BJ (cell line): ENCODE data around the gene CD207. TPM values are rescaled to one million over a fixed set of nuclear protein-coding genes. Genes with fewer than 3 reads are reported as not detected.
A peak's percentile ranks its signal among the peaks of the same experiment; 100 is the strongest.
"Not testable (repeated sequence)": the region's sequence is repeated elsewhere in the genome, so short reads cannot be mapped to it uniquely, and the experiment has no call there.

Experiments
- CTCF ChIA-PET: fragments of 350-600 bp; formaldehyde crosslinking; extraction: SDS; loops from one replicate; lab custom pipeline; 2021; ENCODE audit warnings: antibody characterized with exemption, inconsistent platforms; lab: Yijun Ruan, JAX
- POLR2A ChIA-PET: fragments of 300-600 bp; sonication (Branson Sonifier 250); formaldehyde crosslinking; extraction: SDS; loops from one replicate; lab custom pipeline; 2021; ENCODE audit warnings: antibody characterized with exemption; lab: Charles Lee
- DNase-seq: peaks from one replicate; pipeline ENCODE4 v3.0.0-alpha.2; 2011; ENCODE audit warnings: low read depth
- H3K27me3 ChIP-seq: 2 replicates; pipeline ENCODE4 v1.6.0; 2011; ENCODE audit warnings: low read length; ENCODE audit not compliant: control insufficient read depth, insufficient read depth
- H3K36me3 ChIP-seq: 2 replicates; pipeline ENCODE4 v1.5.1; 2011; ENCODE audit warnings: low read length; ENCODE audit not compliant: control insufficient read depth, insufficient read depth
- H3K4me3 ChIP-seq: 2 replicates; pipeline ENCODE4 v1.5.1; 2011; ENCODE audit warnings: low read depth, mild to moderate bottlenecking, control low read depth, low read length
- polyA minus RNA-seq: library from RNA; depleted of rRNA, polyadenylated mRNA; stranded (reverse); fragments of >200 nt; gene quantifications from 2 replicates; pipeline ENCODE4 v1.2.3, GENCODE V29; 2011; rRNA and poly(A)+ RNA removed
- polyA plus RNA-seq: library from polyadenylated mRNA; depleted of rRNA; stranded (reverse); fragments of >200 nt; gene quantifications from 2 replicates; pipeline ENCODE4 v1.2.3, GENCODE V29; 2011; rRNA removed
- TF ChIP-seq, protein P1 (sequence below): IDR thresholded peaks from 2 replicates; pipeline ENCODE4 v1.5.1; 2011; ENCODE audit warnings: low read depth, mild to moderate bottlenecking, control low read depth, inconsistent platforms, low read length, moderate library complexity; ENCODE audit not compliant: insufficient read depth

CD207 gene
- polyA plus RNA-seq (not detected in 2 replicates), polyA minus RNA-seq (not detected in 2 replicates)

DNA sequence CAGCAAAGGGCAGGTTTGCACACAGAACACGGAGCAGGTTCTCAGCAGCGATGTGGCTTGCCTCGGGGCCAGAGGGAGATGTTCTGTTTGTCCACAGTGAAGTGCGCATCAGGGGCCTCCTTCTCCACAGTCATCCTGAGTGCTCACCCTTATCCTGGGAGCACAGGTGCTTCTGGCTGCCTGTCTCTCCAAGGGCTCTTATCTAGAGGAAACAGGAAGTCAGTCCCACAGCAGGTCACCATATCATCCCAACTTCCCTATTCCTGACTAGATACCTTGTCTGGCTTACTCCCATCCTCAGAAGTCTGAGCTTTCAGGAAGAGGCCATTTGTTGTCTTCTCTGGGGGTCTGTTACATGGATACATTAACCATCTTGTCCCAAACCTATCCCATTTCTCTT, at the start of gene CD207:
Gene CD207, minus strand, starts transcription at position 174 of the 400 bp plus-strand sequence. Its CDS starts 40 bp downstream, at position 134.
- H3K4me3 ChIP-seq: no peak within 1 kb of the TSS
- peaks cover 2% of the 10 kb centered on the region for H3K27me3 ChIP-seq
- POLR2A ChIA-PET: no interaction called here
- CTCF ChIA-PET: no interaction called here
- DNase-seq: no peak
- TF ChIP-seq, protein P1, sequence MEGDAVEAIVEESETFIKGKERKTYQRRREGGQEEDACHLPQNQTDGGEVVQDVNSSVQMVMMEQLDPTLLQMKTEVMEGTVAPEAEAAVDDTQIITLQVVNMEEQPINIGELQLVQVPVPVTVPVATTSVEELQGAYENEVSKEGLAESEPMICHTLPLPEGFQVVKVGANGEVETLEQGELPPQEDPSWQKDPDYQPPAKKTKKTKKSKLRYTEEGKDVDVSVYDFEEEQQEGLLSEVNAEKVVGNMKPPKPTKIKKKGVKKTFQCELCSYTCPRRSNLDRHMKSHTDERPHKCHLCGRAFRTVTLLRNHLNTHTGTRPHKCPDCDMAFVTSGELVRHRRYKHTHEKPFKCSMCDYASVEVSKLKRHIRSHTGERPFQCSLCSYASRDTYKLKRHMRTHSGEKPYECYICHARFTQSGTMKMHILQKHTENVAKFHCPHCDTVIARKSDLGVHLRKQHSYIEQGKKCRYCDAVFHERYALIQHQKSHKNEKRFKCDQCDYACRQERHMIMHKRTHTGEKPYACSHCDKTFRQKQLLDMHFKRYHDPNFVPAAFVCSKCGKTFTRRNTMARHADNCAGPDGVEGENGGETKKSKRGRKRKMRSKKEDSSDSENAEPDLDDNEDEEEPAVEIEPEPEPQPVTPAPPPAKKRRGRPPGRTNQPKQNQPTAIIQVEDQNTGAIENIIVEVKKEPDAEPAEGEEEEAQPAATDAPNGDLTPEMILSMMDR: no peak
- no peaks in the 10 kb centered on the region for H3K36me3 ChIP-seq

DNA sequence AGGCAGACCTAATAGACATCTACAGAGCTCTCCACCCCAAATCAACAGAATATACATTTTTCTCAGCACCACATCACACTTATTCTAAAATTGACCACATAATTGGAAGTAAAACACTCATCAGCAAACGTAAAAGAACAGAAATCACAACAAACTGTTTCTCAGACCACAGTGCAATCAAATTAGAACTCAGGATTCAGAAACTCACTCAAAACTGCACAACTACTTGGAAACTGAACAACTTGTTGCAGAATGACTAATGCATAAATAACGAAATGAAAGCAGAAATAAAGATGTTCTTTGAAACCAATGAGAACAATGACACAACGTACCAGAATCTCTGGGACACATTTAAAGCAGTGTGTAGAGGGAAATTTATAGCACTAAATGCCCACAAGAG, 42.9 kb upstream of the CD207 start:
- POLR2A ChIA-PET, H3K4me3 ChIP-seq, H3K36me3 ChIP-seq, DNase-seq: not testable (repeated sequence)
- CTCF ChIA-PET: interaction anchor here (1.6 to 3.0 kb wide), 3 partner anchors 7 to 71 kb away, joined by 3 to 13 read pairs (median 6); no protein-coding TSS in a partner anchor
- H3K27me3 ChIP-seq: peaks cover 12% of the 10 kb centered on the region

DNA sequence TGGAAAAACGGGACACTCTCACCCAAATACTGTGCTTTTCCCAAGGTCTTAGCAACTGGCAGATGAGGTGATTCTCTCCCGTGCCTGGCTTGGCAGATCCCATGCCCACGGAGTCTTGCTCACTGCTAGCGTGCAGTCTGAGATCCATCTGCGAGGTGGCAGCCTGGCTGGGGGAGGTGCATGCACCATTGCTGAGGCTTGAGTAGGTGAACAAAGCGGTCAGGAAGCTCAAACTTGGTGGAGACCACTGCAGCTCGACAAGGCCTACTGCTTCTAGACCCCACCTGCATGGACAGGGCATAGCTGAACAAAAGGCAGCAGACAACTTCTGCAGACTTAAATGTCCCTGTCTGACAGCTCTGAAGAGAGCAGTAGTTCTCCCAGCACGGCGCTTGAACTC, 40.5 kb upstream of the CD207 start:
- not testable (repeated sequence) for H3K4me3 ChIP-seq, H3K27me3 ChIP-seq, DNase-seq, H3K36me3 ChIP-seq
- ChIA-PET CTCF (interaction anchor here (0.6 to 17.9 kb wide), 4 partner anchors 15 to 102 kb away, joined by 3 to 327 read pairs (median 3); no protein-coding TSS in a partner anchor), POLR2A (interaction anchor here (0.6 kb wide), 1 partner anchor 628 kb away, joined by 8 read pairs; no protein-coding TSS in a partner anchor)

DNA sequence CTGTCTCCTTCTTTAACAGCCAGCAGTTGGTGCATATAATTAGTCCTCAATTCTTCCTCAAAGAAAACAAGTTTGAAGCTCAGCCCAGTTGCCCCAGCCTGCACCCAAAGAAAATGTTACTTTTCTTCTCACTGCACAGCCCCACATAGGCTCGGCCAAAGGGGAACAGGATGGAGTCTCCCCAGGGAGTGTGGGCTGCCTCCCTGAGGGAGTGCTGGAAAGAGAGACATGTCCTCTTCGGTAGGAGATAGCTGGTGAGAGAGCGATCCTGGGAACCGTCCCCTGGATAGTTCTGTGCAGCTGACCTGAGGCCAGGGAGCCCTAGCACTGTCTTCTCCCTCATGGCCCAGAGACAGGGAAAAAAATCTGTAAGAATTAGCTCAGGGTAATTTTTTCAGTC, 37.9 kb upstream of the CD207 start:
- ChIA-PET POLR2A (no interaction called here), CTCF (interaction anchor here (0.6 to 17.9 kb wide), 7 partner anchors 12 to 569 kb away, joined by 3 to 327 read pairs (median 12); no protein-coding TSS in a partner anchor)
- Histone ChIP-seq H3K4me3 (no peak overlapping the region), H3K36me3 (no peaks in the 10 kb centered on the region), H3K27me3 (peaks cover 12% of the 10 kb centered on the region)
- DNase-seq: no peak
- TF ChIP-seq, protein P1: no peak

DNA sequence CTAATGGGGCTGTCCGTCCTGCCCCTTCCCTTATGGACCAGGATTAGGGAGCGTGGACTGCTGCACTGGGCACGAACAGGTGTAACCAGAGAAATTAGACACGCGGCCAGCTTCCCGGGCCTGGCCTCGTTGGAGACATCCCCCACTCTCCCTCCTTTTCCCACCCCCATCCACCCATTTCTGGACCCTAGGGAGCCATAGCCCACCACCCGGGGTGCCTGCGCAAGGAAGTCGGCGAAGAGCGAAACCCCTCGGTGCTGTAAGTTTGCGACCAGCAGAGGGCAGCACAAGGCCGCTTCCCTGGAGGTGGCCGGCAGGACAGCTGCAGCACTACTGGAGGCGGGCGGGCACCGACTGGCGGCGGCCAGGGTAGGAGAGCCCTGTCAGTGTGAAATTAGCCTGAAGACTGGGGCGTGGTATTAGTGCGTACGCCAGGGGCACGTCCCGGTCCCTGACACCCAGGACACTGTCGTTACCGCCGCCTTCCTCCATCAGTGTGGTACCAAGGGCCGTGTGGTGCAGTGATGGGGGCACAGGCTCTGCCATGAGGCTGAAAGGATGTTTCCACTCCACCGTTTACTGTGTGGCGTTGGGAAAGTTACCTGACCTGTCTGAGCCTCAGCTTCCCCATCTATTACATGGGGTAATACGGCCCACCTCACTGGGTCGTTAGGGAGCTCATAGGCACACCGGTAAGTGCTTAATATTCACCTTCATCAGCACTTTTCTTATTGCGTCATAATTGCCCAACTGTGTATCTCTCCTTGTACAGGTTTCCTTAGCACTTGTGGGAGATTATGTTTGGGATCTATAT, 36.0 kb upstream of the CD207 start:
- CTCF ChIA-PET: interaction anchor here (0.6 to 17.9 kb wide), 39 partner anchors 7 to 567 kb away, joined by 3 to 327 read pairs (median 6); partner anchors contain the start of genes ANKRD53 and NAGK
- DNase-seq: no peak
- Histone ChIP-seq H3K27me3 (peaks cover 12% of the 10 kb centered on the region), H3K4me3 (no peak overlapping the region), H3K36me3 (no peaks in the 10 kb centered on the region)
- TF ChIP-seq, protein P1: peak; percentile 95
- POLR2A ChIA-PET: interaction anchor here (0.6 kb wide), 1 partner anchor 801 kb away, joined by 3 read pairs; no protein-coding TSS in a partner anchor

DNA sequence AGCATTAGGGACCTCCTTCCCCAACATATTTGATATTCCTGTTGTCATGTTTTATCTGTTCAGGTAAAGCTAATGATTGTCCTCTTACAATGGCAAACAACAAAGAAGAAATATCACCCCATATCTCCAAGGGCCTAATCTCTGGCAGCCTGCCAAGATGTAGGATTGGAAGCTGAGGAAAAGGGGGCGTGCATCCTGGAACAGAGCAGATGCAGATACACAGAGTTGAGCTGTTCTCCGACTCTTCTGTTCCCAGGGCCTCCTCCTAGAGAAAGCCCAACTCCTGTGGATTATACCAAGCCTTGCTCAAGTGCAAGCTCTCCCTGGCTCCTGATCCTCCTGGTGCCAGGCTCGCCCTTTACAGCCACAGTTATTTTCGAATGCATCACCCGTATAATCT, 35.2 kb upstream of the CD207 start:
- no peak for DNase-seq
- TF ChIP-seq, protein P1: no peak
- Histone ChIP-seq H3K4me3 (no peak overlapping the region), H3K36me3 (no peaks in the 10 kb centered on the region), H3K27me3 (peaks cover 15% of the 10 kb centered on the region)
- ChIA-PET CTCF (interaction anchor here (0.6 to 17.9 kb wide), 38 partner anchors 8 to 566 kb away, joined by 3 to 327 read pairs (median 6); partner anchors contain the start of genes ANKRD53 and NAGK), POLR2A (no interaction called here)
